Esophagus mucosa (tissue), 1 donor: ENCODE measurements around the gene UBE2I. TPM values are rescaled to one million over a fixed set of nuclear protein-coding genes. Genes with fewer than 3 reads are reported as not detected.
A peak's percentile ranks its signal among the peaks of the same experiment; 100 is the strongest.

ENCODE experiments used
- ATAC-seq: fragments of 200-7000 bp; cut with Tn5 transposase; one replicate; pipeline ENCODE4 v1.9.1; 2020
- total RNA-seq: library from RNA; stranded (reverse); gene quantifications from one replicate; pipeline ENCODE4 v1.2.4, GENCODE V29; 2023
- donor health status: DM: yes; HTN: yes; CAD: no.

Gene UBE2I
- total RNA-seq, 1 donor from 2014 or later, result 93.1 TPM

DNA sequence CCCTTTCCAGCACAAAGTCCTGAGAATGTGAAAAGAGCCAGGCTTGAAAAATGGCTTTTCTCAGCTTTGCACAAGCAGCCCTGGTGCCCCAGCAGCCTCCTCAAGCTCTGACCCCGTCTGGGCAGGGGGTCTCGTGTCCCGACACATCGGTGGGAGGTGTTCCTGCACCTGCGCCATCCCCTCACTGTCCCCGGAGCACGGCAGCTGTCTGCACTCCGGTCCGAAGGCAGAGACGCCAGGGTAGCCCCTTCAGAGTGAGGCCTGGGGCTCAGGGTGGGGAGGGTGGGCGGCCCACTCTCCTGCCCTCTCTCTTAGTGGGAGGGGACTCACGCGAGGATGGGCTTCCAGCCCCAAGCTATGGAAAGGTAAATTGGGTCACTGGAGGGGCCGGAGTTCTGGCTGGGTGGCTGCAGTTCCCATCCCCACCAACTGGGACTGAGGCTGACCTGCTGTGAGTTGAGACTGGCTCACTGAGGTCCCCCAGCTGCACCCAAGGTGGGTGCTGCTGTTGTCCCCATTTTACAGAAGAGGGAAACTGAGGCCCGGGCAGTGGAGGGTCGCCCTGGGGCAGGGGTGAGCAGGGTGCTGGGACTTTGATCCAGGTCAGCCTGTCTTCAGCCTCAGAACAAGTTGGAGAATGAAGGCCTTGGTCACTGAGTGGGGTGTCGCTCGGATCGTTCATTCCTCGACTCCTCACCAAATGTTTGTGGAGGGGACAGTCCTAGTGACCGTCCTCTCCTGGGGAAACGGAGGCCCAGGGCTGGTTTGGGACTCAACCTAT is 21.7 kb downstream of the UBE2I start:
- no peak for ATAC-seq

DNA sequence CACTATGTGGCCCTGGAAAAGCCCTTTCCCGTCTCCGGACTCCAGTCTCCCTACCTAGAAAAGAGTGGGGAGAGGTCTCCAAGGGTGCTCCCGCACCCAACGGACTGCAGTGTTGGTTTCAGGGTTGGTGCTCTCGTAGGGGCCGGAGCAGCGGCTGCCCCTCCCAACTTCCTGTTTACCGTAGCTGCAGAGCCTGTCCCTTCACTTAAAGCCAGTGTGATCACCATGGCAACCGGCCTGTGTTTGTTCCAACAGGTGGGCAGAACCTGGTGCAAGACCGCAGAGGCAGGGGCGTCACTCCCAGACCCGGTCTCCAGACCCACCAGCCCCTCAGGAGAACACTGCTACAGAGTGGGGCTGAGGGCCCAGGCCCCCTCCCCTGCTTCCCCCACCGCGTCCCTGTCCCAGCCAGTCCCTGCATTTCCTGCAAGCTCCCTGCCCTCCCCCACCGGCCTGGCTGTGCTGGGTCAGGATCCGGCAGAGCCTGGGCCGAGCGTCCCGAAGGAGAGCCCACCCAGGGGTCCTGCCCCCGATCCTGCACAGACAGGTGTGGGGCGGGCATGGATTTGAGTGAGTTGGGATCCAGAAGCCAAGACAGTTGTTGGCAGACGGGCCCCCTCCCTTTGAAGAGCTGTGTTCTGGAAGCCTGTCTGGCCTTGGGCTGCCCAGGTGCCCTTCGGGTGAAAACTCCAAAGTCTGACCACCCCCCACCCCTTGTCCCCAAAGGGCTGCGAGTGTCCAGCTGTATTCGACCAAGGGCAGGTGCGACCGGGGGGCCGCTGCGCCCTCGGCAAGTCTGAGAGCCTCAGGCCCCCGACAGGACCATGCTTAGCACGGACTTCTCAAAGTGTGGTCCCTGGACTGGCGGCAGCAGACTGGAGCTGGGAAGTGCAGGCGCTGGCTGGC is 22.5 kb downstream of the UBE2I start:
- peak; percentile 22 for ATAC-seq

DNA sequence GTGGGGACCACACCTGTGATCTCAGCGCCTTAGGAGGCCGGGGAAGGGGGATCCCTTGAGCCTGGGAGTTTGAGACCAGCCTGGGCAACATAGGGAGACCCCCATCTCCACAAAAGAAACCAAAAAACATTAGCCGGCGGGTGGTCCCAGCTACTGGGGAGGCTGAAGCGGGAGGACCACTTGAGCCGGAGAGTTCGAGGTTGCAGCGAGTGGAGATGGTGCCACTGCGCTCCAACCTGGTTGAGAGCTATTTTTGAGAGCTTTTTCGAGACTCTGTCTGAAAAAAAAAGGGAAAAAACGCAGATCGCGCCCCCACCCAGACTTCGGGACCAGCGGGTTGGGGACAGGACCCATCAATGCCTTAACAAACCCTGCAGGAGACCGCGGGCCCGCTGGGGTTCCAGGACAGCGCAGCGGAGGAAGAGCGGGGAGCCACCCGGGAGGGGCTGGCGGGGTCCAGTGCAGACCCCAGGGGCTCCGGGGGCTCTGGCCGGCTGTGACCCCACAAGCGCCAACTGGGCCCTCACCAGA is 23.2 kb downstream of the UBE2I start:
- ATAC-seq, result peak; percentile 4

DNA sequence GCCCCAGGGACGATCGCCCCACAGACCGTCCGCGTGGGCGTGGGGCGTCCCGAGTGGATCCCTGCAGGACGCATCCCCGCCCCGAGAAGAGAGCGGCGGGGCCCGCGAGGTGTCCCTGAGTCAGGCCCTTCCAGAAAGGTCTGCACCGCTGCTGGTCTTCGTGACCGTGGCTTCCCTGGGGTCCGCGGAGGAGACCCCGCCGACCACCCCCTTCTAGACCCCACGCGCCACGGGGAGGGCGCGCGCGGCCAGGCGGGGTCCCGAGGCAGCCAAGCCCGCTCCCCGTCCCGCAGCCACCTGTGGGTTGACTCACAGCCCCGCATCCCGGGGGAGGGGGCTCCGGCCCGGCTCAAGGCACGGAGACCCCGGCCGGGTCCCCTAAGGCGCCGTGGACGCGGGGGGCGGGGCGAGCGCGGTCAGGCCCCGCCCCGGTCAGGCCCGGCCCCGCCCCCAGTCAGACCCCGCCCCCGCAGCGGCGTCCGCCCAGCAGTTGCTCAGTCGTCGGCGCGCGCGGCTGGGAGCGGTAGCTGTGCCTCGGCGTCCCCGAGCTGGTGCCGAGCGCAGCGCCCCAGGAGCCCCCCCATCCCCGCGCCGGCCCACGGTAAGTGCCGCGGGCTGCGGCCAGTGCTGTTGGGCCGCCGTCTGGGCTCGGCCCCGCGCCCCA is 23.8 kb downstream of the UBE2I start, which contains the start of gene BAIAP3:
BAIAP3 (plus strand) TSS at position 497 of the 664 bp plus-strand sequence. CDS start 4,905 bp downstream, outside the sequence.
- ATAC-seq, result peak; percentile 63

DNA sequence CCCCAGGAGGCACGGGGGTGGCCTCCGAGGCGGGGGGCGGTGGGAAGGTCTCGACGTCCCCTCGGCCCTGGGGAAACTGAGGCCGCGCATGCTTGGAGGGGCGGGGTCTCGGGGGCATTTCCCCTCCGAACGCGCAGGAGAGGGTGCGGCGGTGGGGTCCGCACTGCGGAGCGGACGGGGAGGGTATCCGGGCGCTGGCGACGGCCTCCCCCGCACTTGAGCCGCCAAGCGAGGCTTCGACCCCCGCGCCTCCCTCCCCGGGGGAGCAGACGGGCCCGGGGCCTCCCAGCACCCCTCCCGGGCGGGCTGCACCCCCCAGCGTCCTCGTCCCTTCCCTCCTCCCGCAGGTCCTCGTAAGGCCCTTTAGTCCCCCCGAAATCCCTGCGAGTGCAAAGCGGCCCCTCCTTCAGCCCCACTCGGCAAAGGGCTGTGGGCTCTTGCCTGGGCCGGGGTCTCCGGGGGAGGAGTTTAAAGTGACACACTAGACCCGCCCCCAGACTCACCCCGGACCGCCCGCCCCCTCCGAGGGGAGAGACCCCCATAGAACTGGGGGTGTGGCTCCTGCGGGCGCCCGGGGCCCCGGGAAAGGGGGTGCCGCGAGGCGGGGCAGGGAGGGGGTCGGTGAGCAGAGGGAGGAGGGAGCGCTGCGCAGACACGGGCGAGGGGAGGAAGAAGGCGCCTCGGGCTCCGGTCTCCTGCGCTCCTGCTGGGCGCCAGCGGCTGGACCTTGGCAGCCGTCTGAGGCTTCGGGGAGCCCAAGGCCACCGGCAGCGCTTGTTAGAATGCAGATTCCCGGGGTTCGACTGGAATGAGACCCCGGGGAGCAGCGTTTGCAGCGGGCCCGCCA is 24.6 kb downstream of the UBE2I start:
- no peak for ATAC-seq

DNA sequence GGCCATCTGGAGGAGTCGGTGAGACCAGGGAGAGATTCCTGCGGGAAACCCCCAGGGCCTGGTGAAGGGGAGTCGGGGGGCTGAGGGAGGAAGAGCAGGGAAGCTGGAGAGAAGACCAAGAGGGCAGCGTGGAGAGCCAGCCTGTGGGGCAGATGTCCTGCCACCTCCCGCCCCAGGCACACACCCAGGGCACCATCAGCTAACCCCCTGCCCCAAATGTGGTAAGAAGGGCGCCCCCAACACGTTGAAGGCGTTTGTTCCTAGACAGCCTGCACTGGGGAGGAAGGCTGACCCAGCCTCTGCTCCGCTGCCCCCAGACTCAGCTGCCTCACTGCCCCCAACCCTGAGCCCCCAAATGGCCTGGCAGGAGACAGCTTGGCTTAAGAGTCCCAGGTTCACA is 25.3 kb downstream of the UBE2I start:
- no peak for ATAC-seq

DNA sequence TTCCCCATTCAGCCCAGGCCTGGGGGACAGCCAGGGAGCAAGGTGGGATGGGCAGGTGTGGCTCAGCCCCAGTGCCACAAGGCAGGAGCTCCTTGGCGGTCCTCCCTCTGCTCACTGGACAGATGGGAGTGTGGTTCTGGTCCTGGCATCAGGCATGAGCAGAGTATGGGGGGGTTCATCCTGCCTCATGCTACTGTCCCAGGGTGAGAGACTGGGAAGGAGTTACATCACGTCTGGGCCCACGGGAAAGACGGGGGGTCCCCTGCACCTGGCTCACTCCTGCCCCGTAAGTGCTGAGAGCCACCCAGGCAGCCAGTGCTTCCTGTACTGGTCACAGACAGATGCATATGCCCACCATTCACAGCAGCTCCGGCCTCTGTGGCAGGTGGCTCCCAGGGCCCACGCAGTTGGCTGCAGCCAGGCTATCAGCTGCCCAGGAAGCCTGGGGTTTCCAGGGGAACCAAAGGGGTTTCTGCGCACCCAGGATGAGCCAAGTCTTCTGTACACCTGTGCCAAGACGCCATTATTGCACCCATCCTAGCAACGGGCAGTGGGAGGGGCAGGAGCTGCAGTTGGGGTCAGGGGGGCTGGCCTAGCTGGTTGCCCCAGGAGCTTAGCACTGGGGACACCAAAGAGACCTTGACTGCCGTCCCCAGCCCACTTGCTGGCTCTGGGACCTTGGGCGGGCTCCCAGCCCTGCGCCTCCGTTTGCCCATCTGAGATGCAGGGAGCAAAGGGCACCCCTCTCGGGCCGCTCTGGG is 26.0 kb downstream of the UBE2I start:
- no peak for ATAC-seq

DNA sequence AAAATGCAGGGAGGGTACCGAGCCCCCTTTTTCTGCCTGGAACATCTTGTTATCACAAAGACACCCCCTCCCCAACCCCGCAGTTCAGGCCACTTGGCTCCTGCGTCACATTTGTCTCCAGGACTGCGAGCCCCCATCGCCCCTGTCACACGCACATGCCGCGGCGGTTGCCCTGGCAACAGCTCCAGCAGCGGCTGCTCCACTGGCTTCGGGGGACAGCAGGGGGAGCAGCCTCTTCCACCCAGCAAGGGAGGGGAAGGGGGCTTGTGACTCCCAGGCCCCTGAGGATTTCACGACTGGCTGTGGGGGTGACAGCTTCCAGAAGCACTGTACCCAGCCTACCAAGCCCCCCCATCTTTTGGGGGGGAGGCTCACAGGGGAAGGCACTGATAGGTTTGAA is 26.6 kb downstream of the UBE2I start:
- no peak for ATAC-seq

DNA sequence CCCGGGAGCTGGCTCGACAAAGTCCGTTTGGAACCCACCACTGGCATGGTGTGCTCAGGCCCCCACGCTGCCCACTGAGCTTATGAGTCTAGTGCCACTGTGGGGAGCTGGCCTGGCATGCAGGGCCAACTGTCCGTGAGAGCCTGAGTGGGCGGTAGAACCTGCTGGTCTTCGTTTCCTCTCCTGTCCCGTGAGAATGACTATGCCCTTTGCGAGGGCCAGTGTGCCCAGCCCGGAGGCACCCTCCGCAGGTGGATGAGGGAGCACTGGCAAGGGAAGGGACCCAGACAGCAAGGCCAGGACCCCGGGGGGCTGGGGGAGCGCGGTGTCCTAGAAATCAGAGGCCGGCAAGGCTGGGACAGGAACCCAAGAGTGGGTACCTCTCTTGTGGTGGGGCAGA is 27.2 kb downstream of the UBE2I start:
- ATAC-seq, result no peak

DNA sequence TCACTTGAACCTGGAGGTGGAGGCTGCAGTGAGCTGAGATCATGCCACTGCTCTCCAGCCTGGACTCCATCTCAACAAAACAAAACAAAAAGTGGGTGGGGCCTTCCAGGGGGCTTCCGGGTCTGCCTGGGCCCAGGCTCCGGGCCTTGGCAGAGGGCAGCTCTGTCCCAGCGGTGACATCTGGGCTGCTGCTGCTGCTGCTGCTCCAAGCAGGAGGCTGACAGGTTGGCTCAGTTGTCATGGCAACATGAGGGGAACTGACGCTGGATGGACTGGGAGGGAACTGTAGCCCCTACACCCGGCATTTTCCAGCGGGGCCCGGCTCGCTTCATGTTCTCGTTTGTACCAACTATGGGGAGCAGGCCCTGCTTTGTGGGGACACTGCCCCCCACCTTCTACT is 28.1 kb downstream of the UBE2I start:
- no peak for ATAC-seq

DNA sequence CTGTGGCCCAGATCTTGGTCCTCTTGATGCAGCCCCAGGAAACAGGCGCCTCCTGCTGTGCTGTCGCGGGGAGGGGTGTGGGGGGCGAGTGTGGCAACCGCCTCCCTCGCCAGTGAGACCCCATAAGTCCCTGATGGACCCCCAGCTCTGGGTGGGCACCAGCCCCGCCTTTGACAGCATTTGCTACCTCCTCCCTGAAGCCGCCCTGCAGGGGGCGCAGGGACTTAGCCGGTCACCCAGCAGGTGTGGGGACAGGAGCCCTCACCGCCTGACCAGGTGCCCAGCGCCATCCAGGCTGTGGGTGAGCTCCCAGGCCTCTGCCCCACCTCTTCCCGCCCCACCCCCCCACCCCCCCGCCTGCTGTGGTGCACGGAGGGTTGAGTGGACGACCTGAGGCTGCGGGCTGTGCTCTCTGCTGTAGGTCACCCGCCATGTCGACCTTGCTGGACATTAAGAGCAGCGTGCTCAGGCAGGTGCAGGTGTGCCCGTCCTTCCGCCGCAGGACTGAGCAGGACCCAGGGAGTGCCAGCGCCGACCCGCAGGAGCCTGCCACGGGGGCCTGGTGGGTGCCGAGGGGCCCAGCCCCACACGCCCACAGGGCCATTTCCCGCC is 28.8 kb downstream of the UBE2I start:
- ATAC-seq, result no peak

DNA sequence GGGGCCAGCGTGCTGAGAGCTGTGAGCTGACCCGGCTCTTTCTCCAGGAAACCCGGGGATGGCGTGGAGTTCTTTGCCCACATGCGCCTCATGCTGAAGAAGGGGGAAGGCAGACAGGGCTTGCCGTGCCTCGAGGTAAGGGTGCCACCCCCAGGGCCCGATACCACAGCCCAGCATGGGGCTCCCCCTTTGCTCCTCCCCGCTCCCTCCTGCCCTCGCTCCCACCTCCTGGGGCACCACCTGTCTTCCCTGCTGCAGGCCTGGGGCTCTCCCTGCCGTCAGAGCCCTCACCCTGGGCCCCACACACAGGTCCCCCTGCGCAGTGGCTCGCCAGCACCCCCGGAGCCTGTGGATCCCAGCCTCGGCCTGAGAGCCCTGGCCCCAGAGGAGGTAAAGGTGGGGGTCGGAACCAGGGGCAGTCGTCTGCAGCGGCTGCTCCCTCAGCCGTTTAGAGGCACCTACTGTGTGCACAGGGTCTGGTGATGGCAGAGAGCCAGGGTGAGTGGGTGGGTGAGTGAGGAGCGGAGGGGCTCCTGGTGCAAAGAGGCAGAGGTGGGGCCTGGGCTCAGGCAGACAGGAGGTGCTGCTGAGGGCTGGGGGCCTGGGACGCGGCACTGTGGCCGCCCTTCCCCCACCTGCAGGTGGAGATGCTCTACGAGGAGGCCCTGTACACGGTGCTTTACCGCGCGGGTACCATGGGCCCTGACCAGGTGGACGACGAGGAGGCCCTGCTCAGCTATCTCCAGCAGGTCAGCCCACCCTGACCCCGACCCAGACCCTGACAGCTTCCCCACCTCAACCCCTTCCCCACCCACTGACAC is 29.6 kb downstream of the UBE2I start:
- ATAC-seq, result no peak

DNA sequence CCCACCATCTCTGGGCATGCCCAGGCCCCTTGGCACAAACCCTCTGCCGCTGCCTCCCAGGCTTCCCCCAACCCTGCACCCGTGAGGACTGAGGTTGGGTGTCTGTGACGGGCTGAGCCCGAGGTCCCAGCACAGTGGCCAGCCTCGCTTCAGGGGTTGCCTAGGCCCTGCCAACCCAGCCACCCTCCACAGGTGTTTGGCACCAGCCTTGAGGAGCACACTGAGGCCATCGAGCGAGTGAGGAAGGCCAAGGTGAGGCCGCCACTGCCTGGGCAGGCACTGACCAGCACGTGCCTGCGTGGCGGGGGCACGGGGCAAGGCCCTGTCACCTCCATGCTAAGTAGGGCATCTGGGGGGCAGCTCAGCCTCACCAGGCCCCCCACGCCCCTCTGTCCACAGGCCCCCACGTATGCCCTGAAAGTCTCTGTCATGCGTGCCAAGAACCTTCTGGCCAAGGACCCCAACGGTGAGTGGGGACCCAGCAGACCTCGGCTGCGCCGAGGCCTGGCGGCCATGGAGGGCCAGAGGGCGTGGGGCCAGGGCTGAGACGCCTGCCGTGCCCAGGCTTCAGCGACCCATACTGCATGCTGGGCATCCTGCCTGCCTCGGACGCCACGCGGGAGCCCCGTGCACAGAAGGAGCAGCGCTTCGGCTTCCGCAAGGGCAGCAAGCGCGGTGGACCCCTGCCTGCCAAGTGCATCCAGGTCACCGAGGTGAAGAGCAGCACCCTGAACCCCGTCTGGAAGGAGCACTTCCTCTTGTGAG is 31.5 kb downstream of the UBE2I start:
- no peak for ATAC-seq

DNA sequence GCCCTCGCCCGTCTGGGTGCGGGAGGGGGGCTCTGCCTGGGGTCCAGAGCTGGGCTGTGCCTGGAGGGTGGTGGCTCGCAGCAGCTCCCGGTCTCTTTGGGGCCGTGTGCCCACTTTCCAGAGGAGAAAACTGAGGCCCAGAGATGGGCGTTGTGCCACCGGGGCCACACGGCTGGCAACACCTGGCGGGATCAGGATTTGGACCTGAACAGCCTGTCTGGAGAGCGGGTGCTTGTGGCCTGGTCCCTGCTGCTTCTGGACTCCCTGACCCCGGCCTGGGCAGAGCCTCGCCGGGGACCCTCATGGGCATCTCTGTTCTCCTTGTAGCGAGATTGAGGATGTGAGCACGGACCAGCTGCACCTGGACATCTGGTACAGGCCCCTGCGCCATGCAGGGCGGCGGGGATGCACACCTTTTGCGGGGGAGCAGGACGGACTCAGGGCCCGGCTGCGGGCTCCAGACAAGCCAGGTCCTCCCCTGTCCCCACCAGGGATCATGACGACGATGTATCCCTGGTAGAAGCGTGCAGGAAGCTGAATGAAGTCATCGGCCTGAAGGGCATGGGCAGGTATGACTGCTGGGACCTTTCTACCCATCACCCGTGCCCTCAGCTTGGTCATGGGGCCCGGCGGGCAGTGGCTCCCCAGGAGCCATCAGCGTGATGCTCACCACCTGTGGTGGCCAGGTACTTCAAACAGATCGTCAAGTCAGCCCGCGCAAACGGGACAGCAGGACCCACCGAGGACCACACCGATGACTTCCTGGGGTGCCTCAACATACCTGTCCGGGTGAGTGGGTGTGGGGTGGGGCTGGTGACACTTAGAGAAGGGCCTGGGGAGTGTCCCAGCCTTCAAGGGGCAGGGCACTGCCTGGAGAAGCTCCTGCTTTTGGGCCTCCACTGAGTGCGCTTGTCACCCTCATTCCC is 32.3 kb downstream of the UBE2I start:
- ATAC-seq, result no peak

DNA sequence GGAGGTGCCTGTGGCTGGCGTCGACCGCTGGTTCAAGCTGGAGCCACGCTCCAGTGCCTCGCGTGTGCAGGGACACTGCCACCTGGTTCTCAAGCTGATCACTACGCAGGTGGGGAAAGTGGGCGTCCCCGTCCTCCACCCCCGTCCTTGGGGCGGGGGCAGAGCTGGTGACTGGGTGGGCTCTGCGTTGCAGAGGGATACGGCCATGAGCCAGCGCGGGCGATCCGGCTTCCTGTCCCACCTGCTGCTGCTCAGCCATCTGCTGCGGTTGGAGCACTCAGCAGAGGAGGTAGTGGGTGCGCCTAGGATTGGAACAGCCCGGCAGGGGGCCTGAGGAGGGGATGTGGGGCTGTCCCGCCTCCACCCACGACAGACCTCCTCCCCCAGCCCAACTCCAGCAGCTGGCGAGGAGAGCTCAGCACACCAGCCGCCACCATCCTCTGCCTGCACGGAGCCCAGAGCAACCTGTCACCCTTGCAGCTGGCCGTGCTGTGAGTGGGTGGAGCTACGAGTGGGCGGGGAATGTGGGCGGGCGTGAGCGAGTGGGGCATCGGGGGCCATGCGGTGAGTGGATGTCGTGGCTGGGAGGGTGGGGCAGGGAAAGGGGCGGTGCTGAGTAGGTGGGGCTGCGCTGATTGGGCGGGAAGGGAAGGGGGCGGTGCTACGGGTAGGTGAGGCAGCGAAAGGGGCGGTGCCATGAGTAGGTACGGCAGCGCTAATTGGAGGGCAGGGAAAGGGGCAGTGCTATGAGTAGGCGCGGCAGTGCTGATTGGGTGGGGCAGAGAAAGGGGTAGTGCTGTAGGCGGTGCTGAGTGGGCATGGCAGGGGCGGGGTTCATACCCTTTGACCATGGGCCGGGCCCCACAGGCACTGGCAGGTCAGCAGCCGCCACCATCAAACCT is 33.3 kb downstream of the UBE2I start:
- ATAC-seq, result peak; percentile 94

DNA sequence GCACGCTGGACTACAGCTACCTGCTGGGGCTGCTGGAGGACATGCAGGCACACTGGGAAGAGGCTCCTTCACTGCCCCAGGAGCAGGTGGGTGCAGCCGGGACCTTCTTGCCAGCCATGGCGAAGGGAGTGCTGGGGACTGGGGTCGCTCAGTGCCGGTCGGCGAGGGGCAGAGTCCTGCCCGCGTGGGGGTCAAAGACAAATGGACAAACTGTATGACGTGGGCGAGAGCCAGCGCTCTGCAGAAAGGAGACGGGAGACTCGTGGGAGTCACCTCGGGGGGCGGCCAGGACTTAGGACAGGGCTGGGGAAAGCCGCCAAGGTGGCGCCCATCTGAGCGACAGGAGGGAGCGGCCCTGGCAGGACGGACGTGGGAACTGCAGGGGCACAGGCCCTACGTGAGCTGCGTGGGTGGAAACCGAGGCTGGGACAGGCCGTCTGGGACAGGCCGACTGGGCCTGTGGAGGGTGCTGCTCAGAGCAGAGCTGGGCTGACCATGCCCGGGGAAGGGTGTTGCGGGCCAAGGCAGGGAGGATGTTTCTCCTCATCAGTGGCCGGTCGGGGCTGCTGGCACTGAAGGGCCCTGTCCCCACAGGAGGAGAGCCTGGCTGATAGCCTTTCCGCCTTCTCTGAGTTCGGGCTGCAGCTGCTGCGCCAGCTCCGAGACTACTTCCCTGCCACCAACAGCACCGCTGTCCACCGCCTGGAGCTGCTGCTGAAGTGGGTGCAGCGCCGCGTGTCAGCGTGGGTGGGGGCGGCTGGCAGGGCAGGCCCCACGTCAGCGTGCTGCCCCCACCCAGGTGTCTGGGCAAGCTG is 34.2 kb downstream of the UBE2I start:
- peak; percentile 0 for ATAC-seq
